ENCODE results near the gene BORCS5. TPM values are rescaled to one million over a fixed set of nuclear protein-coding genes. Genes with fewer than 3 reads are reported as not detected.
A peak's percentile ranks its signal among the peaks of the same experiment; 100 is the strongest.

The BORCS5 gene
- total RNA-seq, 1 donor from 2014 or later, result 12.7 TPM

- no peaks in the 10 kb centered on the region for H3K27me3 ChIP-seq (ENCODE audit: control insufficient read depth, insufficient read depth, low read length)
- DNase-seq (ENCODE audit: low read depth), result no peak
- no peak overlapping the region for H3K4me3 ChIP-seq (ENCODE audit: low read depth, low read length)
- no peaks in the 10 kb centered on the region for H3K36me3 ChIP-seq (ENCODE audit: control insufficient read depth, insufficient read depth, low read length)
- TF ChIP-seq CTCF (IDR thresholded peaks at IDR 0.05; ENCODE audit: insufficient read depth, low read length, poor library complexity, severe bottlenecking), result no peak
Observed at GRCh38 chr12:12393171-12393570, 36.3 kb downstream of the BORCS5 start.

- no peak for DNase-seq (ENCODE audit: low read depth)
- Histone ChIP-seq H3K4me3 (ENCODE audit: low read depth, low read length) (no peak overlapping the region), H3K27me3 (ENCODE audit: control insufficient read depth, insufficient read depth, low read length) (no peaks in the 10 kb centered on the region), H3K36me3 (ENCODE audit: control insufficient read depth, insufficient read depth, low read length) (no peaks in the 10 kb centered on the region)
- no peak for TF ChIP-seq CTCF (IDR thresholded peaks at IDR 0.05; ENCODE audit: insufficient read depth, low read length, poor library complexity, severe bottlenecking)
Observed at GRCh38 chr12:12396694-12397093, 39.8 kb downstream of the BORCS5 start.

GRCh38 chr12:12397184-12397583 is 40.3 kb downstream of the BORCS5 start:
- Histone ChIP-seq H3K27me3 (ENCODE audit: control insufficient read depth, insufficient read depth, low read length) (no peaks in the 10 kb centered on the region), H3K36me3 (ENCODE audit: control insufficient read depth, insufficient read depth, low read length) (no peaks in the 10 kb centered on the region), H3K4me3 (ENCODE audit: low read depth, low read length) (no peak overlapping the region)
- TF ChIP-seq CTCF (IDR thresholded peaks at IDR 0.05; ENCODE audit: insufficient read depth, low read length, poor library complexity, severe bottlenecking), result no peak
- DNase-seq (ENCODE audit: low read depth), result no peak

- no peak overlapping the region for H3K4me3 ChIP-seq (ENCODE audit: low read depth, low read length)
Observed at GRCh38 chr12:12398026-12398859, 41.4 kb downstream of the BORCS5 start.

GRCh38 chr12:12399161-12399560 is 42.3 kb downstream of the BORCS5 start:
- TF ChIP-seq CTCF (IDR thresholded peaks at IDR 0.05; ENCODE audit: insufficient read depth, low read length, poor library complexity, severe bottlenecking), result no peak
- H3K27me3 ChIP-seq (ENCODE audit: control insufficient read depth, insufficient read depth, low read length), result no peaks in the 10 kb centered on the region

More at GRCh38 chr12:12398026-12398859, 41.4 kb downstream of the BORCS5 start:
- Histone ChIP-seq H3K36me3 (ENCODE audit: control insufficient read depth, insufficient read depth, low read length) (no peaks in the 10 kb centered on the region), H3K27me3 (ENCODE audit: control insufficient read depth, insufficient read depth, low read length) (no peaks in the 10 kb centered on the region)
- peak; percentile 88 for DNase-seq (ENCODE audit: low read depth)
- TF ChIP-seq CTCF (IDR thresholded peaks at IDR 0.05; ENCODE audit: insufficient read depth, low read length, poor library complexity, severe bottlenecking), result no peak

More at GRCh38 chr12:12399161-12399560, 42.3 kb downstream of the BORCS5 start:
- no peak for DNase-seq (ENCODE audit: low read depth)
- no peak overlapping the region for H3K4me3 ChIP-seq (ENCODE audit: low read depth, low read length)
- no peaks in the 10 kb centered on the region for H3K36me3 ChIP-seq (ENCODE audit: control insufficient read depth, insufficient read depth, low read length)
